Activated naive CD4-positive, alpha-beta T cell treated with anti-CD3 and anti-CD28 coated beads, Interleukin-2, amount 10 ng/mL, durations not matched to agents 7 days and 5 days (primary cell): ENCODE results near the gene SHB.
"Not testable (repeated sequence)": the region's sequence is repeated elsewhere in the genome, so short reads cannot be mapped to it uniquely, and the experiment has no call there.

Experiments
- CTCF ChIA-PET: fragments of 350-600 bp; sonication (Branson Sonifier 250); formaldehyde crosslinking; loops from one replicate; lab custom pipeline; 2021; ENCODE audit warnings: antibody characterized with exemption; lab: Charles Lee
- DNase-seq: peaks from one replicate; pipeline ENCODE4 v3.0.0-alpha.2; 2020
- H3K27ac Mint-ChIP-seq: one replicate; pipeline ENCODE4 v1.8.0; 2021; ENCODE audit warnings: mild to moderate bottlenecking, moderate library complexity, mixed read lengths
- H3K27me3 Mint-ChIP-seq: one replicate; pipeline ENCODE4 v1.8.0; 2021; ENCODE audit warnings: mild to moderate bottlenecking, mixed read lengths
- H3K36me3 Mint-ChIP-seq: one replicate; pipeline ENCODE4 v1.8.0; 2021; ENCODE audit warnings: mixed read lengths
- H3K4me1 Mint-ChIP-seq: one replicate; pipeline ENCODE4 v1.8.0; 2021; ENCODE audit warnings: mixed read lengths
- H3K4me3 Mint-ChIP-seq: one replicate; pipeline ENCODE4 v1.8.0; 2021; ENCODE audit warnings: mild to moderate bottlenecking, moderate library complexity, mixed read lengths
- H3K9me3 Mint-ChIP-seq: one replicate; pipeline ENCODE4 v1.8.0; 2021; ENCODE audit warnings: mixed read lengths

The SHB gene

GRCh38 chr9:38048316-38048969, 20.6 kb downstream of the SHB start:
- Mint-ChIP-seq H3K27me3 (no peaks in the 10 kb centered on the region), H3K36me3 (no peaks in the 10 kb centered on the region), H3K27ac (no peak overlapping the region), H3K4me3 (no peak overlapping the region), H3K9me3 (no peaks in the 10 kb centered on the region), H3K4me1 (peaks cover 3% of the 10 kb centered on the region)
- CTCF ChIA-PET, result no interaction called here
- no peak for DNase-seq

- peaks cover 3% of the 10 kb centered on the region for H3K4me1 Mint-ChIP-seq
- H3K27ac Mint-ChIP-seq, result no peak overlapping the region
- no peak overlapping the region for H3K4me3 Mint-ChIP-seq
- CTCF ChIA-PET, result no interaction called here
- H3K36me3 Mint-ChIP-seq, result no peaks in the 10 kb centered on the region
- peaks cover 6% of the 10 kb centered on the region for H3K27me3 Mint-ChIP-seq
- no peak for DNase-seq
- no peaks in the 10 kb centered on the region for H3K9me3 Mint-ChIP-seq
Measured at GRCh38 chr9:38047301-38048251, 21.5 kb downstream of the SHB start.

GRCh38 chr9:38046661-38047300, 22.2 kb downstream of the SHB start:
- Mint-ChIP-seq H3K9me3 (no peaks in the 10 kb centered on the region), H3K27me3 (peaks cover 6% of the 10 kb centered on the region), H3K4me3 (no peak overlapping the region), H3K27ac (no peak overlapping the region), H3K36me3 (no peaks in the 10 kb centered on the region), H3K4me1 (peaks cover 3% of the 10 kb centered on the region)
- no peak for DNase-seq
- CTCF ChIA-PET, result no interaction called here

GRCh38 chr9:38045939-38046338, 23.1 kb downstream of the SHB start:
- H3K36me3 Mint-ChIP-seq, H3K4me1 Mint-ChIP-seq, H3K4me3 Mint-ChIP-seq, H3K27me3 Mint-ChIP-seq, H3K9me3 Mint-ChIP-seq, CTCF ChIA-PET, H3K27ac Mint-ChIP-seq, DNase-seq: not testable (repeated sequence)

- no peaks in the 10 kb centered on the region for H3K9me3 Mint-ChIP-seq
- no peak overlapping the region for H3K4me3 Mint-ChIP-seq
- peaks cover 6% of the 10 kb centered on the region for H3K27me3 Mint-ChIP-seq
- peaks cover 3% of the 10 kb centered on the region for H3K4me1 Mint-ChIP-seq
- no peak for DNase-seq
- H3K36me3 Mint-ChIP-seq, result no peaks in the 10 kb centered on the region
- CTCF ChIA-PET, result no interaction called here
- H3K27ac Mint-ChIP-seq, result no peak overlapping the region
Measured at GRCh38 chr9:38044706-38045105, 24.3 kb downstream of the SHB start.

- Mint-ChIP-seq H3K4me1 (peaks cover 3% of the 10 kb centered on the region), H3K27me3 (peaks cover 6% of the 10 kb centered on the region), H3K9me3 (no peaks in the 10 kb centered on the region), H3K27ac (no peak overlapping the region), H3K4me3 (no peak overlapping the region), H3K36me3 (no peaks in the 10 kb centered on the region)
- CTCF ChIA-PET, result no interaction called here
- no peak for DNase-seq
Measured at GRCh38 chr9:38043931-38044623, 24.9 kb downstream of the SHB start.

GRCh38 chr9:38042626-38043357, 26.2 kb downstream of the SHB start:
- CTCF ChIA-PET, result no interaction called here
- no peaks in the 10 kb centered on the region for H3K9me3 Mint-ChIP-seq
- no peak for DNase-seq
- H3K4me3 Mint-ChIP-seq, result no peak overlapping the region
- no peak overlapping the region for H3K27ac Mint-ChIP-seq
- H3K36me3 Mint-ChIP-seq, result no peaks in the 10 kb centered on the region
- H3K27me3 Mint-ChIP-seq, result peaks cover 6% of the 10 kb centered on the region
- H3K4me1 Mint-ChIP-seq, result peaks cover 3% of the 10 kb centered on the region

GRCh38 chr9:38041564-38042243, 27.3 kb downstream of the SHB start:
- no peaks in the 10 kb centered on the region for H3K9me3 Mint-ChIP-seq
- DNase-seq, result no peak
- H3K27me3 Mint-ChIP-seq, result peaks cover 10% of the 10 kb centered on the region
- H3K27ac Mint-ChIP-seq, result no peak overlapping the region
- CTCF ChIA-PET, result no interaction called here
- H3K36me3 Mint-ChIP-seq, result no peaks in the 10 kb centered on the region
- no peak overlapping the region for H3K4me3 Mint-ChIP-seq
- H3K4me1 Mint-ChIP-seq, result no peaks in the 10 kb centered on the region

GRCh38 chr9:38039907-38040682, 28.9 kb downstream of the SHB start:
- H3K4me3 Mint-ChIP-seq, result no peak overlapping the region
- CTCF ChIA-PET, result no interaction called here
- no peaks in the 10 kb centered on the region for H3K4me1 Mint-ChIP-seq
- H3K36me3 Mint-ChIP-seq, result no peaks in the 10 kb centered on the region
- DNase-seq, result no peak
- H3K27me3 Mint-ChIP-seq, result peaks cover 13% of the 10 kb centered on the region
- H3K27ac Mint-ChIP-seq, result no peak overlapping the region
- H3K9me3 Mint-ChIP-seq, result no peaks in the 10 kb centered on the region

GRCh38 chr9:38039090-38039906, 29.7 kb downstream of the SHB start:
- CTCF ChIA-PET, result no interaction called here
- no peak for DNase-seq
- no peaks in the 10 kb centered on the region for H3K4me1 Mint-ChIP-seq
- no peaks in the 10 kb centered on the region for H3K36me3 Mint-ChIP-seq
- peaks cover 13% of the 10 kb centered on the region for H3K27me3 Mint-ChIP-seq
- no peak overlapping the region for H3K4me3 Mint-ChIP-seq
- H3K27ac Mint-ChIP-seq, result no peak overlapping the region
- no peaks in the 10 kb centered on the region for H3K9me3 Mint-ChIP-seq

- CTCF ChIA-PET, result no interaction called here
- Mint-ChIP-seq H3K4me1 (no peaks in the 10 kb centered on the region), H3K27me3 (peaks cover 13% of the 10 kb centered on the region), H3K9me3 (no peaks in the 10 kb centered on the region), H3K27ac (no peak overlapping the region), H3K4me3 (no peak overlapping the region), H3K36me3 (no peaks in the 10 kb centered on the region)
- DNase-seq, result no peak
Measured at GRCh38 chr9:38038307-38039089, 30.5 kb downstream of the SHB start.

GRCh38 chr9:38037981-38038306, 31.1 kb downstream of the SHB start:
- DNase-seq, result no peak

More at GRCh38 chr9:38037981-38038306, 31.1 kb downstream of the SHB start:
- Mint-ChIP-seq H3K4me3 (no peak overlapping the region), H3K36me3 (no peaks in the 10 kb centered on the region), H3K27ac (no peak overlapping the region), H3K4me1 (no peaks in the 10 kb centered on the region), H3K9me3 (no peaks in the 10 kb centered on the region), H3K27me3 (peaks cover 10% of the 10 kb centered on the region)
- CTCF ChIA-PET, result no interaction called here
